ENCODE data around the gene BABAM2.

Gene BABAM2

DNA sequence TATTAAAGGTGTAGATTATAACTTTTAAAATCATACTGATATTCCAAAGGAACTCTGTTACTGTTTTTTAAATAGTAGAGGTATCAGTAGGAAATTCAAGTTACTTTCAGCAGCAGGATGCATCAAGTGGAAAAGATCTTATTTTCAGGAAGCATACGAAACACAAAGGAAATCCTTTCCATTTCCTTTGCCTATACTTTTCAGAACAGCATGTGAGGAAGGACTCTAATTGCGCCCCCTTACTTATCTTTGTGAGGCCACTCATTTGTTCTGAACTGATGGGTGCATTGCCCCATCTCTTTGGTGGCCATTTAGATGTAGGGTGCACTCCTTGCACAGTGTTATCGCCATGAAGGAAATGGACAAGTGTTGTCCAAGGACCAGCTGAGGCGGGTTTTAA is 145.3 kb downstream of the BABAM2 start:
- no peak for DNase-seq

DNA sequence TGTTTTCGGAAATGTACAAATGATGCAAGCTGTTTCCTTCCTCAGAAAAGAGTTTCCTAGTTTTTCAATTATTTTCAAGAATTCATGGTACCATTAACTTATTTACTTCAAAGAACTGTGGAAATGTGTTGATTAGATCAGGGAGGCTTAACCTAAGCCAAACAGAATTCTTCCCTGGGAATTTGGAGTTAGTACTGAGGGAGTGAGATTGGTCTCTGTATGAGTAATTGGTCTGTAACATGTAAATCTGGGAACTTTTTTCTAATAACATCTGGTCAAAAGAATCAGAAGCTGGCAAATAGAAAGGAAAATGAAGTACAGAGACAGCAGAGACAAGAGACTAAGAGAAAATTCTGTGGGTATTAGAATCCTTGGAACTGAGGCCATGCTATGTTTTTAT is 145.8 kb downstream of the BABAM2 start:
- no peak for DNase-seq

DNA sequence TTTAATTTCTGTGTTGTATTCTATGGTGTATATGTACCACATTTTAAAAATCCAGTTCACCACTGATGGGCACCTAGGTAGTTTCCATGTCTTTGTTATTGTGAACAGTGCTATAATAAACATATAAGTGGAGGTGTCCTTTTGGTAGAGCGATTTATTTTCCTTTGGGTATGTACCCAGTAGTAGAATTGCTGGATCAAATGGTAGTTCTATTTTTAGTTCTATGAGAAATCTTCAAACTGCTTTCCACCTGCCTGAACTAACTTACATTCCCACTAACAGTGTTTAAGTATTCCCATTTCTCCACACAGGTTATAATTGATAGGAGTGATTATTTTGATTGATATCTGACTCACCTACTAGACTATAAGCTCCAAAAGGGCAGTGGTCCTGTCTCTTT is 148.2 kb downstream of the BABAM2 start:
- DNase-seq: no peak

DNA sequence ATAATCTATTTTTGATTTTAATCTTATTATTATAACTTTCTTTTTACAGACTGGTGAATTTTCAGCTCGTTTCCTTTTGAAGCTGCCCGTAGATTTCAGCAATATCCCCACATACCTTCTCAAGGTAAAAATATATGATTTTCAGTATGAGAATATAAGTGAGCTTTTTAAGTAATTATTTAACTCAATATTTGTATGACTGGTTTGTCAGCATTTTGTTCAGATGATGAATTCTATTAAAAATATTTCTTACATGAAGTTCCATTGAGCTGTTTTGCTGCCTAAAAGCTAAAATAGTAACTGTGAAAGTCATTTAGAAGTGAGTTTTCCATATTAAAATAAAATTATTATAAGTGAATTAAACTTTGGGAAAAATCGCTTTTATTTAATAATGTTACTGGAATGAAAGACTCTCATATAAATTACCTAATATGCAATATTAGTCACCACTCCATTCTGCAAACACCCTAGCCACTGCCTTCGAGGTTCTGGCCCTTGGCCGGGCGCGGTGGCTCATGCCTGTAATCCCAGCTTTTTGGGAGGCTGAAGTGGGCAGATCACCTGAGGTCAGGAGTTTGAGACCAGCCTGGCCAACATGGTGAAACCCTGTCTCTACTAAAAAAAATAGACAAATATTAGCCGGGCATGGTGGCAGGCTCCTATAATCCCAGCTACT is 155.3 kb downstream of the BABAM2 start:
- no peak for DNase-seq

DNA sequence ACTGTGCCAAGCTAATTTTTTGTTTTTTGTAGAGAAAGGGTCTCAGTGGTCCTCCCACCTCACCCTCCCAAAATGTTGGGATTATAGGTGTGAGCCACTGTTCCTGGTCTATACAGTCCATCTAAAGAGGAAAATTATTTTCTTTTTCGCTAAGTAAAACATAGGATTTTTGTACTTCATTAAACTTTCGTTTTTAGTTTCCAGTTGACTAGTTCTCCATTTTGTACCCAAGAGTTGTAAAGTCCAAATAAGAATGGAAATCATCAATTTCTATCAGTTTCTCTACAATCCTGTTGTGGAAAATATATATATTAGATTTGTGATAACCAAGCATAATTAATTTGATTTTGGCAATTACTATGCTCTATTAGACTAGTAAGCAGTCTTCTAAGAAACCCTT is 156.4 kb downstream of the BABAM2 start:
- DNase-seq: no peak

DNA sequence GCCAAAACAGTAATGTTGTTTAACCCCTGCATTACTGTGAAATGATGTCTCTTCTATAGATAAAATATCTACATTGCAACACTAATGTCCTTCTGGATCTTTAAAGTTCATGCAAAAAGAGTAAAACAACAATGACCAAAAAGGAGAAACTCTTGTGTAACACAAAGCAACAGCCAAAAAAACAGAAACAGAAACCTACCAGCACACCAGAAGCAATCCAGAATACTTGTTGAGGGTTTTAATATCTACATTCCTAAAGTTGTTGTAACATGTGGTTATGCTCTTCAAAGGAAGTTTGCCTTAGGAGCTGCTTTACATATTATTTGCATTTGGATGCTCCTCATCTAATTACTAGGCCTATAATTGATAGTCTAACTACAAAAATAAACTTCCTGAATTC is 157.2 kb downstream of the BABAM2 start:
- DNase-seq: no peak

DNA sequence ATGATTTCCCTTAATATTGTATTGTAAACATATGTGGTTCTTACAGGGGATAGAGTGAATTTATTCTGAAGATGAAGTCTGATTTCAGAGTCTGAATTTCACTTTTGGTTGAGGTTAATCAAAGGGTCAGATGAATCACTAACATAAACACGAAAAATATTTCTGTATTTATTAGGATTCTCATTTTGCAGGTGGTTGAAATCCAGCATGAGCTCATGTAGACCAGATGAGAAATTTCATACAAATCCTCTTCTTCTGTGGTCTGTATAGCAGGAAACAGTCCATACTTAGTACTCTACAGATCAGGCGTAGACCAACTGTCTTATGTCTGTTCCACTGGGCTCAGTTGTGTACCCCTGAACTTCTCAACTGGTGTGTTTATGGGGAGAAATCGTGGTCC is 157.8 kb downstream of the BABAM2 start:
- no peak for DNase-seq

DNA sequence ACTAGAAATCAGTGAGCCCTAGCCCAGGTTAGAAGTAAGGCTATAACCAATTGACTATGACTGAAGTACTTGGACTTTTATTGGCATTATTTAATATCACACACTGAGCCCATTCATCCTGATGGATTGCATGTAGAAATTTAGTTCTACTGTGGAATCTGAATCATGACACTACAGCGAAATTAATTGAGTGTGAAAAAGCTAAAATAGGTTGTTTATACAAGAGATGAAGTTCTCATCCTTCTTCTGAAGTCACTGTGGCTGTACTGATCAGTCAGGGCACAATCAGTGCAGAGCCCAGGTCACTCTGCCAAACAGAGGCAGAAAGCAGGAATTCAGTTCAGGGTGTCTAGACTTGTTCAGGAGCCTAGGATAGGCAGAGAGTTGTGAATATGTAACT is 158.9 kb downstream of the BABAM2 start:
- no peak for DNase-seq

DNA sequence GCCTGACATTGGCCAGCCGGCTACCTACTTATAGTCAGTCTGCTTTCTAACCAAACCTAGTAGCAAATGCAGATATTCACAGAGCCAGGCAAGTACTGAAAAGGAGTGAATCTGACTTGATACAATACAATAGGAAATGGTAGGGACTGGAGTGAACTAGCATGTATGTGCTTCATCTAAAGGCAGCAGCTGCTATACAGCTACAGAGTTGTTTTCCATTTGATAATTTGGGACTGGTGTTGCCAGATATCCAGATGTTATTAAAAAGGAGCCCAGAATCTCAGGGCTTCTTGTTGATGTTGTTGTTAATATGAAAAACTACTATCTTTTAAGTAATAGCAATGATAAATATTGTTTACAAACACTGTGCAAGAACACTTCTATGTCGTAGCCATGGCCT is 159.4 kb downstream of the BABAM2 start:
- no peak for DNase-seq

DNA sequence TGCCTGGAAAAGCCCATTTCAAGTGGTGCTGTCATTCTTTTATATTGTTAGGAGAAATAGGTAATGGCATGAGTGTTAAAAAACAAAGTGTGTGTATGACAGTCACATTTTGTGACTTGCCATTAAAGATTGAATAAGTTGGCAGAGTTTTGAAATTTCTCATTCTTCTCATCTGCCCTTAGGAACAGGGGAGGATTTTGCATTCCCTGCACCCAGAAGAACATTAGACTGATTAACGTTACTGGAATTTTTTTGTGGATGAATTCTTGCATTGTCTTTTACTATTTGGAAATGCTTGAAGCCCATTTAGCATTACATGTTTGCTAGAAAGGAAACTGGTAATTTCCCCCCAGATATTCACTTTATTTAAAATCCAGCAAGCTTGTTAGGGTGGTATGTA is 162.2 kb downstream of the BABAM2 start:
- DNase-seq: no peak

DNA sequence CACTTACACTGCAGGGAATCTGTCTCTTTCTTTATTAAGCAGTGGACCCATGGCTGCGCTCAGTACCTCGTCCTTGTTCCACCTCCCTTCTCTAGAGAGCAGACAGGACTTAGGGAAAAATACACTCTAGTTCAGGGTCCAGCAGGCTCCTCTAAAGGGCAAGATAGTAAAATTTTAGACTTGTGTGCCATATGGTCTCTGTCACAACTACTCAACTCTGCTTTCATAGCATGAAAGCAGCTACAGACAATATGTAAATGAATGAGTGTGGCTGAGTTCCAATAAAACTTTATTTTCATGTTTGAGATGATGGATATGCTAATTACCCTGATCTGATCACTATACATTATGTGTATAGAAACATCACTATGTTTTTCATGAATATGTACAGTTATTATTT is 163.1 kb downstream of the BABAM2 start:
- no peak for DNase-seq

DNA sequence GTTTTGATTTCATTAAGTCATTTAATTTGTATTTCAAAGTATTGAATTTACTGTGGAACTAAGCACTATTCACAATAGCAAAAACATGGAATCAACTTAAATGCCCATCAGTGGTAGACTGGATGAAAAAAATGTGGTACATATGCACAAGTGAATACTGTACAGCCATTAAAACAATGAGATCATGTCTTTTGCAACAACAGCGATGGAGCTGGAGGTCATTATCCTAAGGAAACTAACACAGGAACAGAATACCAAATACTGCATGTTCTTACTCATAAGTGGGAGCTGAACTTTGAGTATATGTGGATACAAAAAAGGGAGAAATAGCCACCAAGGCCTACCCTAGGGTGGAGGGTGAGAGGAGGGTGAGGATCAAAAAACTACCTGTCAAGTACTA is 164.4 kb downstream of the BABAM2 start:
- DNase-seq: no peak

DNA sequence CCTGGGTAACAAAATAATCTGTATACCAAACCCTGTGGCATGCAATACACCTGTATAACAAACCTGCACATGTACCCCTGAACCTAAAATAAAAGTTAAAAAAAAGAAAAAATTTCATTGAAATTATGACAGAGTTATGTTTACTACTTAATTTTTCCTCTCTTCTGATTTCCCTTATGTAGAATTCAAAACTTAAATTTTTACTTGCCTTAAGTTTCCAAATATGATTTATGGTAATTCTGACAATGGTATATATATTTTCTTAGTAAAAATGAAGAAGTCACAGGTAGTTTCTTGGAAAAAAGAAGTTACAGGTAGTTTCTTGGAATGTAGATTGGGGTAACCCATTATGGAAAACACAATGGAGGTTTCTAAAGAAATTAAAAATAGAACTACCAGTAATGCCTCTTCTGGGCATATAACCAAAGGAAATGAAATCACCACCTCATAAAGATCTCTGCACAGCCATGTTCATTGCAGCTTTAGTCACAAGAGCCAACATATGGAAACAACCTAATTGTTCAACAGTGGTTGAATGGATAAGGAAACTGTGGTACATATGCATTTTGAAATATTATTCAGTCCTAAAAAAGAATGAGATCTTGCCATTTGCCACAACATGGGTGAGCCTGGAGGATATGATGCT is 164.9 kb downstream of the BABAM2 start:
- no peak for DNase-seq

DNA sequence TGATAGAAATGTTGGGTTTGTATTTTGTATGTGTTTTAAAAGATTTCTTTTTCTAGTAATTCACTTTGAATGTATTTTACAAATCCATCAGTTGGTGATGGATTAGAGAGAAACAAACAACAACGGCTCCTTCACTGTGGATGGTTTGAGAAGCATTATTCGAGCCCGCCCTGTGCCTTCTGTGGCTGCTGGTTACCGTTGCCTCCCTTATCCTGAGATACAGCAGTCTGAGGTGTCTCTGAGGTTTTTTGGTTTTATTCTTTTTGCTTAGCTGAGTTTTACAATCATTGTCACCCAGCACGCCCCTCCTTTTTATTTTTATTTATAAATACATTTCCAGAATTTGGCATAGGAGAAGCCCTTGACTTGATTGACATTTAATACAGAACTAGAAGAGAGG is 168.3 kb downstream of the BABAM2 start:
- DNase-seq: no peak

DNA sequence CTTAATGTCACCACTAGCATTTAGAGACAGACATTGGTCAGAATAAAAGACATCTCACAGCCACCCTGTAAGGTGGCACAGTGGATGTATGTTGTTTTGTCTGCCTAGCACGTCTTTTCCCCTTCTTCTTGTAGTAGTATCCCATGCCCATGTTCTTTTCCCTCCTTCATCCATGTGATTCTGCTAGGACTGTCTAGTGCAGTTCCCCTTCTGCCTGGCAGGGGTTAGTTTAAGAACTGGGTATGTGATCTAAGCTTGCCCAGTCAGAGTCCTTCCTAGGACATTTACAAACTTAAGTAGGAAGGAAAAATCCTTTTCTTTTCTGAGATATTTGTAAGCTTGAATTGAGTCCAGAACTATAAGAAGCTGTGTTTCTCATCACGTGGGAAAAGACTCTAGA is 172.3 kb downstream of the BABAM2 start:
- no peak for DNase-seq

DNA sequence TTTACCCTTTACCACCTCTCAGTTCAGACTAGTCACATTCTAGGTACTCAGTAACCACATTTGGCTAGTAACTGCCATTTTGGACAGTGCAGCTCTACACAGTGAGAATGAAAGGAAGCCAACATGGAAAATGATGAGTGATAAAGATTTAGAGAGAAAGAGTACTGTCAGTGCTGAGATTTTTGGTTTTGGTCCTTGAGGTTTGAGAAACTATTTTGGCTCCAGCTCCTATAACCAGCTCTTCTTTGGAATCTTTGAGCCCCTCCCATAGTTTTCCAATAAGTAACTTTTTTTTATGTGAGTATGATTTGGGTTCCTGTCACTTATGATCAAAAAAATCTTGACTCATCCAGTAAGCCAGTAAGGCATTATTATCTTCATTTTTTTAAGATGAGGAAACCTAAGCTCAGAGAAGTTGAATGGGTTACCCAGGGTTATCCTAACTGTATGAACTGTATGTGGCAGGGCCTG is 173.0 kb downstream of the BABAM2 start:
- DNase-seq: no peak

DNA sequence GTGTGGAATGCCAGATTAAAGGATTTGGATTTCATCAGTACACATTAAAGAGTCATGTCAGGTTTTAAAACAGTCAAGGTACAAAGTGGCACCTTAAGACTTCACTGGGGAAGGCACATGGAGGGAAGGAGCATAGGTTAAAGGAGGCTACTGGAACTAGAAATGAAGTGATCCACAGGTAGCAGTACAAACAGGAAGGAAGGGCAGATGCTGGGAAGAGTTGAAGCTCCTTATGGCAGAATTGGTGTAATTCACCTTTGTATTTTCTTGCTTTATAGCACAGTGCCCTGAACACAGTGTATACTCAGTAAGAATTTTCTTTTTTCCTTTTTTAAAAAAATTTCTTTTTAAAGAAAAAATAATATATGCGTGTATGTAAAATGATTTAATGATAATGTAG is 177.1 kb downstream of the BABAM2 start:
- no peak for DNase-seq

DNA sequence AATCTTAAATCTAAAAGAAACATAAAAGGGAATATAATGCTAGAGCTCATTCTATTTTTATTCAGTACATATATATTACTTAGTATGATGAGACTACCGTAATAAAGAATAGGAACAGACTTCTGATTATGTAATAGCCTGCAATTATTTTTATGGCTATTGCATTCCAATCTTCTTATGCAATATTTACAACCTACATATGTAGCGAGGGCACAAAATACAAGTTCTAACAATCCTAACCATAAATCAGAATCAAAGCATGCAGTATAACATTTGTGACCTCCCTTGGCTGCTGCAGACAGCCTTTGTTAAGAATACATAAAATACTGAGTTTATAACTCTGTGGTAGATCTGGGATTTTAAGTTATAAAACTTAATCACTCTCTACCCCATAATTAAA is 177.6 kb downstream of the BABAM2 start:
- no peak for DNase-seq

DNA sequence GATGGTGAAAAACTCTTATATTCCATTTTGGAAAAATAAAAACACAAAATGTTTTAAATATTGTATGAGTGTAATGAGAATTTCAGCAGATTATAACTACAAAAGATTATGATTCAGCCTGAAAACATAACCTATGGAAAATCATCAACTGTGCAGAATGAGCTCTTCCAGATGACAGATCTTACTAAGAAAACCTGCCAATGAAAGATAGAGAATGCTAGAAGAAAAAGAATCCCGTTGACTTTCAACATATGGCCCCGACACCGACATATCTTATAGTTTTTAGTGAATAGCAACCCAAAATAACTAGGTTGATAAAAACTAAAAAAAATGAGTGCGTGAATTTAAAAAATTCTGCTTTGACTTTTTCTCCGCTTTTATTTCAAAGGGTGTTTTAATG is 178.0 kb downstream of the BABAM2 start:
- DNase-seq: no peak

DNA sequence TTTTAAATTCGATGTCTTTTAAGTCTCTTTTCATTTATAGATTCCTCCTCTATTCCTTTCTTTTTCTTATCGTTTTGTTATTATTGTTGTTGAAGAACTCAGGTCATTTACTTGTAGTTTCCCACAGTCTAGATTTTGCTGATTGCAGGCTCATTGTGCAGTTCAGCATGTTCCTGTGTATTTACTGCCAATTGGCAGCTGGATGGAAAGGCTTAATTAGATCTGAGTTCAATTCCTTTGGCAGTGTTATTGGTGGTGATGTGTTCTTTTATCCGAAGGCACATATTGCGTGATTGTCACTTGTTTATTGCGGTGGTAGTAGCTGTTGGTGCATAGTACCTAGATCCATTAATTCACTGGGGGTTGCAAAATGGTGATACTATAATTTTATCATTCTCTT is 180.7 kb downstream of the BABAM2 start:
- no peak for DNase-seq

DNA sequence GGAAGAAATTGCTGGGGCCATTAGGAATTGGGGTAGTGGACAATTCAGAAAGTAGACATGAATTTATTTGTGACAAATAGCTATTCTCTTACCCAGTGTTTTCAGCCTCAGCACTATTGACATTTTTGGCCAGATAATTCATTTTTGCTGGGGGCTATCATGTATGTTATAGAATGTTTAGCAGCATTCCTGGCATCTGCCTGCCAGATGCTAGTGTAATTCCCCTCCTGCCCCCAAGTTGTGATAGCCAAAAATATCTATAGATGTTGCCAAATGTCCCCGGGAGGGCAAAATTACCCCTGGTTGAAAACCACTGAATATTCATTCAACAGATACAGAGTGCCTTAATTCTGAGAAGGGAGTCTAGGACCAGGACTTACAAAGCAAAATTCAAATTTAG is 183.6 kb downstream of the BABAM2 start:
- no peak for DNase-seq

DNA sequence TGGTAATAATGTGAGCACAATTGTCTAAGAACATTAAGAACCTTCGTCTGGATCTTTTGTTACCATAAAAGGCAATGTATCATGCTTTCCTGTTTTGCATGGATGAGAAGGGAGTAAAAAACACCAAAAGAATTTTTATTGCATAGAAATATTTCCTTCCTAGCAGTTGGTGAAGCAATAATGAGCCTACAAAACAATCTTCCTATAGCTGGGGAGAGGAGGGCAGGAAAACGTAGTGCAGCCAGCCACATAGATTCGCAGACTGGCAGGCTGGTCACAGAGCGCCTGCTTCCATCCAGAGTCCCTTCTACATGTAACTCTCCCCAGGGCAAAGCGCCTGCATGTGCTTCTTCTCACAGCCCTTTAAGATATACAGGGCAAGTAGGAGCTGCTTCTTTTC is 190.4 kb downstream of the BABAM2 start:
- no peak for DNase-seq

DNA sequence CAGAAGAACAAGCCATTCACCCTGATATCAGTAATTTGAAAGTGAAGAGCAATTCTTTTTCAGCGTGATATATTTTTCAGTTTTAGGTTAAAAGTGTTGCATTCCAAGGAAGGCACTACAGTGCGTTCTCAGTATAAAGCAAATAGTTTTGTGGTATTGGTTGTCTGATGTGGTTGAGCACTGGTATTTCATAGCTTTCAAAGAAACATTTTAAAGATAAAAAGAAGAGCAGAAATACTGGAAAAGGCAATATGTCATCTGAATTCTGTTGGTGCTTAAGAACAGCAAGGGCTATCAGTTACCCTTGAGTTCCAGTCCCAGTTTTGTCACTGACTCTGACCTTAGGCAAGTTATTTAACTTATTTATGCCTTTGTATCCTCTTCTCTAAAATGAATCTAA is 191.6 kb downstream of the BABAM2 start:
- no peak for DNase-seq

DNA sequence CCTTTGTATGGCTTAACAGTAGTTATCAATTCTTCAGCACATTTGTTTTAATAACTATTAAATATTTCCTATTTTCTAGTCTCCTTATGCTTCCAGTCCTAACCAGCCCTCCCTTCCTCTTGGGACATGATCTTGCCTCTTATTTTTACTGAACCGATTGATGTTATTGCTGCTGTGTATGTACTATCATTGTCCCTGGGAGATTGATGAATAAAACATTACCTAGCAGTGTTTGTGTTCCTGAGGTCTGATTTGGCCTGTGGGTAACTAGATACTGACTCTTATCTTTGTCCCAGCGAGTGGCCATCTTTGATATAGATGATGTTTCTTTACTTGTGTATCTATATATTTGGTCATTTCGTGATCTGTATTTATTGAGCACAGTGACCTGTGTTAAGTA is 192.9 kb downstream of the BABAM2 start:
- no peak for DNase-seq

DNA sequence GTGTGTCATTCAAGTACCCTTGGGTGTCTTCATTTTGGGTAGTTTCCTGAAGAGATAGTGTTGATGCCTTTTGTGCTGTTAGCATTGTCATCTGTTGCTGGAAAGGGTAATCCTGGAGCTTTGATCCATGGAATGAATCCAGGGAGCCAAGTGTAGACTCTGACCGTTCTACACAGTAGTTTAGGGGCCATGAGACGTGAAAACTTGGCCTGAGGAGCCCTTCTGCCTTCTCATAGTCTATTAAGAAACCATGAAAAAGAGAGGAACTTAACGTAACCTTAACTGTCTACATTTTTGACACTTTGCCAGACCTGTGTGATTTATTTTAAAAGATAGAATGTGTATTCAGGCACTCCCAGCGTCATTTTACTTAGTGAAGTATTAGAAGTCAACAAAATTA is 194.0 kb downstream of the BABAM2 start:
- no peak for DNase-seq
